ENCODE measurements around the gene ELAVL2. TPM values are rescaled to one million over a fixed set of nuclear protein-coding genes. Genes with fewer than 3 reads are reported as not detected.

ELAVL2 gene
- total RNA-seq, 1 experiment from 2014 or later, result 14.2 TPM

GRCh38 chr9:23798325-23798724 lies 27.7 kb downstream of the ELAVL2 start:
- Histone ChIP-seq H3K36me3 (replicated peaks; ENCODE audit: control insufficient read depth, insufficient read depth, low read length) (no peaks in the 10 kb centered on the region), H3K4me3 (ENCODE audit: insufficient read depth, low read depth, low read length) (no peak overlapping the region), H3K27me3 (ENCODE audit: control insufficient read depth, insufficient read depth, low read length) (no peaks in the 10 kb centered on the region)
- DNase-seq, result no peak

DNA sequence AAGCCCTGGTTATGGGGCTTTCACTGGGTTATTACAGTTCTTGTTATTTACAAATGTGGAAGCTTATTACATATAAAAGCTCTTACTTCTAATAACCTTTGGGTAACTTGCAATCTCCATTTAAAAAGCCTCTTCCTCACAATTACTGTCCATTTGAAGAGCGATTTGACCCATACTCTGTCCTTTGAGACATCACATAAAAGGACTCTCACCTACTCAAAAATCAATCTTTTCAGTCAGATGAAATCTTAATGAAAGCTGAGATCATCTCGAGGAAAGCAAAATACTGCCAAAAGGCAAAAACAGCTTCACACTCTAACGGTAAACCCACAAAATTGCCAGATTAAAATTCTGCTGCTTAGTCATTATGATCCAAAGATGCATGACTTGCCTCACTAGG lies 29.8 kb downstream of the ELAVL2 start:
- Histone ChIP-seq H3K4me3 (ENCODE audit: insufficient read depth, low read depth, low read length) (no peak overlapping the region), H3K27me3 (ENCODE audit: control insufficient read depth, insufficient read depth, low read length) (no peaks in the 10 kb centered on the region), H3K36me3 (replicated peaks; ENCODE audit: control insufficient read depth, insufficient read depth, low read length) (no peaks in the 10 kb centered on the region)
- no peak for DNase-seq

- no peaks in the 10 kb centered on the region for H3K27me3 ChIP-seq (ENCODE audit: control insufficient read depth, insufficient read depth, low read length)
- H3K36me3 ChIP-seq (replicated peaks; ENCODE audit: control insufficient read depth, insufficient read depth, low read length), result no peaks in the 10 kb centered on the region
- DNase-seq, result no peak
- no peak overlapping the region for H3K4me3 ChIP-seq (ENCODE audit: insufficient read depth, low read depth, low read length)
Measured at GRCh38 chr9:23790351-23791260, 35.4 kb downstream of the ELAVL2 start.

- Histone ChIP-seq H3K27me3 (ENCODE audit: control insufficient read depth, insufficient read depth, low read length) (no peaks in the 10 kb centered on the region), H3K36me3 (replicated peaks; ENCODE audit: control insufficient read depth, insufficient read depth, low read length) (no peaks in the 10 kb centered on the region), H3K4me3 (ENCODE audit: insufficient read depth, low read depth, low read length) (no peak overlapping the region)
- DNase-seq, result no peak
Measured at GRCh38 chr9:23789529-23790254, 36.3 kb downstream of the ELAVL2 start.

DNA sequence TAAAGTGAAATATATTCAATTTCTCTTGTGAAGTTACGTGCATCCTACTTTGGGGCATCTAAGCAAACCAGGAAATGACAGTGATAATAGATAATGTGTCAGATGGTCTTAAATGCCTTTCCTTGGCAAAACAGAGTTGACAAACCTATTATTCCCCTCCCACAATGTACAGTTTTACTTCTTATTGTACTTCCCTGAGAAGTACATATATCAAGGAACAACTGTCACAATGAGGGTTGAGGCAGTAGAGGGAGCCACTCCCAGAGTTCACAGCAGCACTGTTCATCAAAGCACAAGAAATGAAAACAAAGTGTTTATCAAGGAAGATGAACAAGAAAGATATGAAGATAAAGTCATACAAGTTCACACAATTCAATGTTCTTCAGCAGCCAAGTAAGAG lies 41.1 kb downstream of the ELAVL2 start:
- H3K4me3 ChIP-seq (ENCODE audit: insufficient read depth, low read depth, low read length), result no peak overlapping the region
- H3K36me3 ChIP-seq (replicated peaks; ENCODE audit: control insufficient read depth, insufficient read depth, low read length), result no peaks in the 10 kb centered on the region
- no peaks in the 10 kb centered on the region for H3K27me3 ChIP-seq (ENCODE audit: control insufficient read depth, insufficient read depth, low read length)
- no peak for DNase-seq

GRCh38 chr9:23783509-23783908 lies 42.5 kb downstream of the ELAVL2 start:
- DNase-seq, result no peak
- H3K36me3 ChIP-seq (replicated peaks; ENCODE audit: control insufficient read depth, insufficient read depth, low read length), result no peaks in the 10 kb centered on the region
- no peaks in the 10 kb centered on the region for H3K27me3 ChIP-seq (ENCODE audit: control insufficient read depth, insufficient read depth, low read length)
- no peak overlapping the region for H3K4me3 ChIP-seq (ENCODE audit: insufficient read depth, low read depth, low read length)

DNA sequence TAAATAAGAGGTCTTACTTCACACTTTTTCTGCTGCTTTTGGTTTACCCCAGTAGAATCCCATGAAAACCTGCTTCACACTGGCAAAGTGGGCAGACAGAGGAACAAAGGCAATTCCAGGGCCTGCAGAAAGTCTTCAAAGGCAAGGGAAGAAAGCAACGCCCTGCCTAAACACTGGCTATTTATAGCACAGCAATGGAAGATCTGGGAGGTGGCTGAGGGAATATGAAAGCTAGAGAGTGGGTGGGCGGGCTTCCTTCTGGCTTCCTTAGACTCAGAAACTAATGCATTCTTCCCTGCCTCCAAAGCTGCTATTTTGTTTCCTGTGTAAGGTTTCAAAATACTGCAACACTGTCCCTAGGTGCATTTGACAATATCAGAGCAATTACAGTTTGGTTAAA lies 46.8 kb downstream of the ELAVL2 start:
- no peaks in the 10 kb centered on the region for H3K27me3 ChIP-seq (ENCODE audit: control insufficient read depth, insufficient read depth, low read length)
- H3K4me3 ChIP-seq (ENCODE audit: insufficient read depth, low read depth, low read length), result no peak overlapping the region
- no peaks in the 10 kb centered on the region for H3K36me3 ChIP-seq (replicated peaks; ENCODE audit: control insufficient read depth, insufficient read depth, low read length)
- peak; percentile 37 for DNase-seq

GRCh38 chr9:23777328-23777727 lies 48.7 kb downstream of the ELAVL2 start:
- H3K36me3 ChIP-seq (replicated peaks; ENCODE audit: control insufficient read depth, insufficient read depth, low read length), result no peaks in the 10 kb centered on the region
- H3K4me3 ChIP-seq (ENCODE audit: insufficient read depth, low read depth, low read length), result no peak overlapping the region
- DNase-seq, result no peak
- H3K27me3 ChIP-seq (ENCODE audit: control insufficient read depth, insufficient read depth, low read length), result no peaks in the 10 kb centered on the region

- Histone ChIP-seq H3K4me3 (ENCODE audit: insufficient read depth, low read depth, low read length) (no peak overlapping the region), H3K27me3 (ENCODE audit: control insufficient read depth, insufficient read depth, low read length) (no peaks in the 10 kb centered on the region), H3K36me3 (replicated peaks; ENCODE audit: control insufficient read depth, insufficient read depth, low read length) (no peaks in the 10 kb centered on the region)
- no peak for DNase-seq
Measured at GRCh38 chr9:23775549-23775948, 50.5 kb downstream of the ELAVL2 start.

GRCh38 chr9:23774266-23774665 lies 51.8 kb downstream of the ELAVL2 start:
- H3K4me3 ChIP-seq (ENCODE audit: insufficient read depth, low read depth, low read length), result no peak overlapping the region
- H3K27me3 ChIP-seq (ENCODE audit: control insufficient read depth, insufficient read depth, low read length), result no peaks in the 10 kb centered on the region
- DNase-seq, result no peak
- no peaks in the 10 kb centered on the region for H3K36me3 ChIP-seq (replicated peaks; ENCODE audit: control insufficient read depth, insufficient read depth, low read length)

- Histone ChIP-seq H3K27me3 (ENCODE audit: control insufficient read depth, insufficient read depth, low read length) (no peaks in the 10 kb centered on the region), H3K4me3 (ENCODE audit: insufficient read depth, low read depth, low read length) (no peak overlapping the region), H3K36me3 (replicated peaks; ENCODE audit: control insufficient read depth, insufficient read depth, low read length) (no peaks in the 10 kb centered on the region)
- no peak for DNase-seq
Measured at GRCh38 chr9:23772385-23772783, 53.7 kb downstream of the ELAVL2 start.

DNA sequence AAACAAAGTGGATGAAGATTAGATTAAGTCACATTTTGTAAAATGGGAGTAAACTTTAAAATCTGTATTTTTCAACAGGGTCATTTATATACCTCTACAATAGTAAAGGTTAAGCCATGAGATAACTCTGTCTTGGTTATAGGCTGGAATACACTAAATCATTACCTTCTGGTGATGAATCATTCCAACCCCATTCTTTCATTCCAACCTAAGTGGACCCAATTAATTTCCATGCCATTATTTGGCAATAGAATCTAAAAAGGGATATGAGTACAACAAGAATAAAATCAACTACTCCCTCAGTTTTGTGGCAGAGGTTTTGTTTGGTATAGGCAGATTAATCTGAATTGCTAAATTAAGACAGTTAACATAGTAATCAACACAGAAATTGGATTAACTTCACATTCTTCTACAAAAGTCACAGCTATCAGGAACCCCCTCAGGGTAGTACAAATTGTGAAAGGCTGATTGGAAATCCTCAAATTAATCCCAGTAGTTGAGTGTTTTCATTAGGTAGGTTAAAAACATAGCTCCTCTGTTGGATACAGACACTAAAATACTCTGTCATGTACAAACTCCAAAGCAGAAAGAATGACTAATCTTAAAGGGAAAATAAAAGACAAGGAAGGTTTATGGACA lies 54.2 kb downstream of the ELAVL2 start:
- Histone ChIP-seq H3K36me3 (replicated peaks; ENCODE audit: control insufficient read depth, insufficient read depth, low read length) (no peaks in the 10 kb centered on the region), H3K4me3 (ENCODE audit: insufficient read depth, low read depth, low read length) (no peak overlapping the region), H3K27me3 (ENCODE audit: control insufficient read depth, insufficient read depth, low read length) (no peaks in the 10 kb centered on the region)
- DNase-seq, result no peak

- Histone ChIP-seq H3K27me3 (ENCODE audit: control insufficient read depth, insufficient read depth, low read length) (no peaks in the 10 kb centered on the region), H3K4me3 (ENCODE audit: insufficient read depth, low read depth, low read length) (no peak overlapping the region), H3K36me3 (replicated peaks; ENCODE audit: control insufficient read depth, insufficient read depth, low read length) (no peaks in the 10 kb centered on the region)
- DNase-seq, result no peak
Measured at GRCh38 chr9:23769307-23769935, 56.6 kb downstream of the ELAVL2 start.

GRCh38 chr9:23768861-23769260 lies 57.2 kb downstream of the ELAVL2 start:
- no peak for DNase-seq
- no peak overlapping the region for H3K4me3 ChIP-seq (ENCODE audit: insufficient read depth, low read depth, low read length)
- no peaks in the 10 kb centered on the region for H3K36me3 ChIP-seq (replicated peaks; ENCODE audit: control insufficient read depth, insufficient read depth, low read length)
- H3K27me3 ChIP-seq (ENCODE audit: control insufficient read depth, insufficient read depth, low read length), result no peaks in the 10 kb centered on the region
